Cerebellar cortex (tissue), 1 donor: Measurements from ENCODE around the gene SORBS2.

ENCODE experiments used
- DNase-seq: peaks from one replicate; pipeline ENCODE4 v3.0.0-alpha.2; 2015; ENCODE audit warnings: low spot score

Gene SORBS2

DNA sequence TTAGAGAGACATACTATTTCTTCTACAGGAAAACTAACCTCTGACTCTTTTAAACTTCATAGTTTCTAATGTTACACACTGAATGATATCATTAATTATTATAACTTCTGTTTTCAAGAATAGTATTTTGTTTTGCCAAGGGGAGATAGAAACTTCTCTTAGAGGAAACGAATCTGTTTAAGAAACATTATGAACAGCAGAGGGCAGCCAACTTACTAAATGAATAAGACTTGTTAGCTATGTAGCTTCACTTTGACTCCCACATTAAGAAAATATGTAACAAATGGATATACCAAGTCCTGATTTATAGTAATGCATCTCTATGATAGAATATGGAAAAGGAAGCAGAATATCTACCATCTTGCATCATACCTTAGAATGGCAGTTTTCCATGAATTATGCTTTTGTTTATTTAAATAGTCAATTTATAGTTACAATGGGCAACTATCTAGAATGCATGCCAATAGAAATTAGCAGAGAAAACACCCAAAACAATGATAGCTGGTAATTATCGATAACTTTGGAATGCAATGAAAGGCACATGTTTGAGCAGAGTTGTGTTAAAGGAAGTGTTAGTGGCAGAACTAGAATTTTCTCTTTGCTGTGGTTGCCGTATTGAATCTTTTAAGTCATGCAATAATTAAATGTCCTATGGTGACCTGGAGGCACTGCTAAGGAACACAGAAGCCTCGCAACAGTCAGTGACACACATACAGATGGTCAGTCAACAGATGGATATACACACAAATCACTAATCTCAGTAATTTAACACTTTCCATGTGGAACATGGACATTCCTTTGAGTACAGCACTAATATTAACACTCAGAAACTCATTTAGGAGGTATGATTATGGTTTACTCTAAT is 171.0 kb downstream of the SORBS2 start:
- peak; percentile 86 for DNase-seq

DNA sequence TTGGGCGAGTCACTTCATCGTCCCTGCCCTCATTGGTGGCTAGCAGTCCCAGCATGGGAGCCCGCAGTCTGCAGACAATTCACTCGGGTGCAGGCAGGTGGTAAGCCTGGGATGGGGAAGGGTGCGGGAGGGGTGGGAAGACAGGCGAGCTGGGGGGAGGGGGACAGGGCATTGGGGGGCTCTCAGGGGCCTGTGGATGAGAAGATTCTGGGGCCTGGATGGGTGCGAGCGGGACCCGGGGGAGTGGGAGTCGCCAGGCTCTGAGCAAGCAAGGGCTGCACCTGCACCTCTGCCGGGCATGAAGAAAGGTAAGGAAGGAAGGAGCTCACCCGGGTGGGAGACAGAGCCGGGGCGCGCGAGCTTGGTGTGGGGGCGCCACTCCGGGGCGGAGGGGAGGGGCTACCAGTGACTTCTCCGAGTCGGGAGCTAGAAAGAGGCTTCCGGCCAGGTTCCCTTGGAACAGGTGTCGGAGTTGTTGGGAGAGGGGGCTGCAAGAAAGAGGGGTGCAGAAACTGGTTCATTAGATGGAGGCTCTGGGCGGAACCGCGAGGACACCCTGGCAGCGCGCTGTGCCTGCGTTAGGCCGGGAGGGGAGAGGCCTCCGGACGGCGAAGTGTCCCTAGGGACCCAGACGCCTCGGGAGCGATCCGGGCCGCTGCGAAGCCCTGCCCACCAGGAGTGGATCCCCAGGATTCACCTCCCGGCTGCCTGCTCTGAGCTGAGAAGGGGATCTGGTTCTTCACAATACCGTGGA is 173.3 kb downstream of the SORBS2 start:
- no peak for DNase-seq

DNA sequence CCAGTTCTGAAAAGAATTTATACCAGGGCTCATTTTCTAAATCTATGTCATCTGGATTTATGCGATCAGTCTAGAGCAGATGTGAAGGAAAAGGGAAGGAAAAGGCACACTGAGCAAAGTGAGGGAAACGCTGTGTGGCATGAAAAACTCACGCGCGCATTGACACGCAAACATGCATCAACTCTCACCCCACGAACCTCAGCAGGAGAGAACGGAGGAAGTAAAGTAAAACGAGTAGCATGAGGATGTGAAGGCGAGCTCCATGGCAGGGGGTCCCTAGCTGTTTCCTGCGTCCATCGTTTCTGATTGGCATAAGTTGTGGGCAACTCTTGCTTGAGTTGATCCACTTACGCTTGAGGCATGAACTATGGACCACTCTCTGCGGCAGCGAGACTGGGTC is 173.9 kb downstream of the SORBS2 start:
- DNase-seq, result no peak

DNA sequence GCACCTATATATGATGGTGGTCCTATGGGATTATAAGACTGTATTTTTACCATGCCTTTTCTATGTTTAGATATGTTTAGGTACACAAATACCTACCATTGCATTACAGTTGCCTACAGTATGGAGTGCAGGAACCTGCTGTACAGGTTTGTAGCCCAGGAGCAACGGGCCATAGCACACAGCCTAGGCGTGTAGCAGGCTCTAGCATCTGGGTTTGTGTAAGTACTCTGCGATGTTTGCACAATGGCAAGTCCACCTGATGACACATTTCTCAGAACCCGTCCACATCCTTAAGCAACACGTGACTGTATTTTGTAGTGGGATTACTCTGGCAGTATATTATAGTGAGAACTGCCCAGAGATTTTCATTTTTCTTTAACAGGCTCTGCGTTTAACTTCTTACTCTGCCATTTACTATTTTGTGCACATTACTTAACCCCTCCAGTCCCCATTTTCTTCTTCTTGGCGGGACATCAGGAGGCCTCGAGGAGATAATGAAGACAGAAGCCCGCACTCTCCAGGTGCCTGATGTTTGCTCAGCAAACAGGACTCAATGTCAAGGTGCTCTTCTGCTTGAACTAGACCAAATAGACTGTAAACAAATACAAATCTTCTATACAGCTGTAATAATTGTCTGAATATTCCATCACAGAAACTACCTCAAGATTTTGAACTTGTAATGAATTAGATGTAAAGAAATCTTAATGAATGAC is 174.7 kb downstream of the SORBS2 start:
- no peak for DNase-seq

- DNase-seq, result no peak
Measured at GRCh38 chr4:185634066-185634652, 177.8 kb downstream of the SORBS2 start.

DNA sequence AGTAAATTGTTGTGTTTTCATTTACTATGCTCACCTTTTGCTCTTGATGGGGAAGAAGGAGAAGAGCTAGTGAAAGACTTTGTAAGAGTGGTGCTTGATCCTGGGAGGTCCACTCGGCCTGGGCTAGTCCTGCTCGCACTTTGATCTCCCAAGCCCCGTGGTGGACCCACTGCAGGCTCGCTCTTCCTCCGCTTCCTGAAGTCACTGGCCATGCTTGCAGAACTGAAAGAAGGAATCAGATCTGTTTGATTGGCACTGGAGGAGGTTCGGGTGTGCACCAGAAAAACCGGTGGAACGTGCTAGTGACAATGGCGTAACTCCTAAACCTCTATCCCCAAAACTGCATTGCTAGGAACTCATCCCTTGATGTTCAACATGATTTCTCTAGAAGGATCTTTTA is 185.2 kb downstream of the SORBS2 start:
- DNase-seq, result no peak

GRCh38 chr4:185625503-185625902 is 186.5 kb downstream of the SORBS2 start:
- no peak for DNase-seq

DNA sequence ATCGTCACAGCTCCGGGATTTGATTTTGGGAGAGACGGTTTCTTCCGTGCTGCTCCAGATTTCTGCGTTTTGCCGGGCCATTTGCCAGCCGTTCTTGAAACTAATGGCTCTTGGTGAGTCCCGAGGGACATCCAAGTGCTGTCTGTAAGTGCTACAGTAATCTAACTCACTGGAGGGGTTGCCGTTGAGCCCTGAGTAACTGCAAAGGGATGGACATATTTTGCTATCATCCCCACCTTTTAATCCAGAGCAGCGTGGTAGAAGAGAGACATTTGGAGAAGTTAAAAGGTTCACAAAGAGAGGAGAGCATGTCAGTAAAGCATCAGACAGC is 187.8 kb downstream of the SORBS2 start:
- no peak for DNase-seq

- DNase-seq, result no peak
Measured at GRCh38 chr4:185623444-185624258, 188.3 kb downstream of the SORBS2 start.

GRCh38 chr4:185608185-185608584 is 203.8 kb downstream of the SORBS2 start:
- no peak for DNase-seq

DNA sequence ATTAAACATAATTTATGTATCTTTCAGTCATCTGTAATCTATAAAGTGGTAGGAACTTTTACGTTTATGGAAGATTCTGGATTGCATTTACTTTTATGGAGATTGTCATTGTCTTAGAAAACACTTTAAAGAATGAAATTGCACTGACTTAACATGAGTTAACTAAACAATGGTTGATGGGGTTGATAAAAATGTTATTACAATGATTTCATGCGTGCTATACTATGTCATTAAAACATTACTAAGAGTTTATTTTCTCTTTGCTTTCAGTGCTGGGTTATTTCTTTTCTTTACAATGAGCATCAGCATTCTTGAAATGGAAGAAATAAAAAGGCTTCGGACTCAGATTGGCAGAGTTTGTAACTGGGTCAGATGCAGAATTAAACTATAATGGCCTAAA is 209.6 kb downstream of the SORBS2 start:
- DNase-seq, result no peak

DNA sequence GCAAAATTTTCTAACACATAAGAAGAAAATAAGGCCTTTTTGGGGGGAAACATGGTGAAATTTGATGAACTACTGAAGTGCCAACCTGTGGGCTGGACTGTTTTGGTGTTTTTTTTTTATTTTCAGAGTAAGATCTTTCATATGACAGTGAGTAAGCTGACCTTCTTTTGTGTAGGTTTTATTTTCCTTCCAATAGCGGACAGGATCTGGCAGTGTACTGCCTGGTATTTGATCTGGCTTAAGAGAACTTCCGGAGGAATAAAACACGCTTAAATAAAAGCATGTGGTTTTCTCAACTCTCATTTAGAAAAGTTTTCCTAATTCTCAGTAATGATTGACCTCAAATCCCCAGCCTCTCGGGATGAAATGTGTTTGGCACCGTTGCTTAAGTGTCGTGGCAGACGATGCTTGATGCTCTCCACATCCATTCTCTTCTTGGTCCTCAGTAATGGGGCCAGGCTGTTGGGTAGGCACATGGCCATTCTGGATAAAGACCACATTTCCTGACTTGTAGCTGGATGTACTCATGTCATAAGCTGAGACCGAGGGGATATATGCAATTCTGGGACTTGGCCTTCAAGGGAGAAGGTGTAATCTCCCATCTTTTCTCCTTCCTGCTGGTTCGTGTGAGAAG is 211.1 kb downstream of the SORBS2 start:
- DNase-seq, result no peak

DNA sequence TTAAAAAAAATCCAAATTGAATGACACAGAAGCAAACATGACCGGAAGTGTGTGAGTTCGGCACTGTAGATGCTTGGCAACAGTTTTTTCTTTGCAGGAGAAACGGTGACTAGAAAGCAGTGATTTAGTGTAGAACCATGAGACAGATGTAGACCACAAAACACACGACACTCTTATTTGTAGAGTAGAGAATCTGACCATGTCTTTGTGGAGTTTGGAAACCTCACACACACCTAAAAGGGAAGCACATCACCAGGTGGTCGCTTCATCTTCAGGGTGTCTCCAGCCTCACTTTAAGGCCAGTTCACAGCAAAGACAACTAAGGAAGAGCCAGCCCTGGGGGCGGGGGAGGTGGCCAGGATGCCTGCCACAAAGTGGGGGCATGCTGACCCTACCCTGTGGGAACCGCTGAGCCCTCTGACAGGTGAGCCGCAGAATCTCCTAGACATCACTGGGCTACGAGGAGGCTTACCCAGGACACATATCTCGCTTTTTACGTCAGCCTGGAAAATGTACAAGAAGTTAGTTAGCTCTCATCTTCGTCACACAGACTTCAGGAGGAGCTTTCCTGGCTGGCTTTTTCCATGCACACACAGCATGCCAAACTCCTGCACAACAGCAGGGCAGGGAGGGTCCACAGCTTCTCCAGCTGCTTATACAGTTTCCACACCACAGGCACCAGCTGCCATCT is 212.3 kb downstream of the SORBS2 start:
- no peak for DNase-seq

- DNase-seq, result no peak
Measured at GRCh38 chr4:185598846-185599552, 213.0 kb downstream of the SORBS2 start.

DNA sequence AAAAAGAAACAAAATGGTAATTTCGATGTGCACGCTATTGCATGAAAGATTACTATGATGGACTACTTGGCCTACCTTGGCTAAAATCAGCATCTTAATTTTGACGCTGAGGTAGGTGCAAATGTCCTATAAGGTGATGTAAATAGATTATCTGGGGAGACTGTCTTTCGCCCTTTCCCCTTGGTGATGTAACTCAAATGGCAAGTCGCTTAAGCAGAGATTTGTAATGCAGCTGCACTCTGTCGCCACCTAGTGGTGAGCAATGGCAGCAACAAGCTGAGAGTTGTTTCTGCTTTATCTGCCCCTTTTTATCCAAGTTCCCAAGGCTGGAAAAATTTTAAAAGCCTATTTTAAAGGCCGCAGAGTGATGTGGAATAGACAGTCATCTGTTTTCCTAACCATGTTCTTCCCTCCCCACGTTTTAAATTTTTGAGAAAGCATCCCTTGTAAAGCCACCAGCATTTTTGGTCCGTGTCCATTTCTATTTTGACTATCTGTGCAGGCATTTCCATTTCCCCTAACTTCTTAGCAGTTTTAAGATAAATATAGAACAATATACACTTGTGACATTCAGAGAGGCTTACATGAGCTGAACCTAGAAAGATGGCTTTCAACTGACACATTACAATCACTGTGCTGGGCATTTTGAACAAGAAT is 214.3 kb downstream of the SORBS2 start:
- DNase-seq, result peak; percentile 84

GRCh38 chr4:185592845-185593488 is 219.0 kb downstream of the SORBS2 start:
- no peak for DNase-seq

DNA sequence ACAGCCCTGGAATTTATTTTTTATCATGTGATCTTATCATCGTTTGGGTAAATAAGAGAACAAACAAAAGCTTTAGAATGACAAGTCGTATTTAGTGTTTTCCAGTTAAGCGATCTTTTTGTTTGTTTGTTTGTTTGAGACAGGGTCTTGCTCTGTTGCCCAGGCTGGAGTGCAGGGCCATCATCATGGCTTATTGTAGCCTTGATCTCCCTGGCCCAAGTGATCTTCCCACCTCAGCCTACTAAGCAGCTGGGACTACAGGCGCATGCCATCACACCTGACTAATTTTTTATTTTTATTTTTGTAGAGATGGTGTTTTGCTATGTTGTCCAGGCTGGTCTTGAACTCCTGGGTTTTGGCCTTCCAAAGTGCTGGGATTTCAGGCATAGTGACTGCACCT is 219.6 kb downstream of the SORBS2 start:
- DNase-seq, result no peak

DNA sequence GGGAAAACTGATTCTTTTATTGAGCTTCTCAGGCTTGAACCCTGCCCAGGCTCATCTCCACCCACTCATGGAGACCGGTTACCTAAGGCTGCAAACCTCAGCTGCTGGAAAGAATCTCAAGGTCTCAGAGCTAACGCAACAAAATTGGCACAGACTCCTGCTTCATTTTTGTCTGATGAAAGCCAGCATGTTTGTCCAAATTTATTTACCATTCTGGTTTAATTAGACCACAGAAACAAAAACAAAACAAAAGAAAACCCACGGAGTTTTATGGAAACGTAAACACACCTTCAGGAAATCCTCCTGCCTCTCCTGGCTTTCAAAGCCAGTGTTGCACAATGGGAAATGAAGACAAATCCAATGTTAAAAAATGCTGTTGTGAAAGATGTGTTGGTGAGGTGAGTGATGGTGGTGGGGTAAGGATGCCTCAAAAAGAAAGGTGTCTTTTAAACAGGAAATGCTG is 220.3 kb downstream of the SORBS2 start:
- no peak for DNase-seq

DNA sequence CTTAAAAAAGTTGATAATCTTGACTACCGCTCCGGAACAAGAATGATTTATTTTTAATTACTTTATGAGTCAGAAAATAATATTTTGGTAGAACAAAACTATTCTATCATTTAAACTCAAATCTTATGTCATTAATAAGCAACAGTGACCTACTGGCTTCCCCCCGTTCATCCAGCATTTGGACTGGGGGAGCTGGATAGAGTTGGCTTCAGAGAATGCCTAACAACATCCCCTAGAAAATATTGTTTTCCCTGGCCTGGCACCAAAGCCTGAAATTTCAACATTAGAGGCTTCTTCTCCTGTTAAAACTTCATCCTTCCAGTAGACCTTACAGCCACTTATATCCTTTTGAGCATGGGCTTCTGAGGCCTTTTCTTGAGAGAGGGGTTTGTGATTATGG is 221.0 kb downstream of the SORBS2 start:
- DNase-seq, result no peak
